KMS-11 (cell line): Measurements from ENCODE around the gene KIF18B.

Experiments
- H2AFZ ChIP-seq: fragments of 200-600 bp; sonication (generic); 2 replicates; pipeline ENCODE4 v1.6.1; 2016; ENCODE audit warnings: antibody characterized with exemption, mixed run types, low read depth
- H3K27ac ChIP-seq: fragments of 200-600 bp; sonication (generic); 2 replicates; pipeline ENCODE4 v1.6.1; 2016; ENCODE audit warnings: mild to moderate bottlenecking, mixed run types
- H3K27me3 ChIP-seq: fragments of 200-600 bp; sonication (generic); 2 replicates; pipeline ENCODE4 v1.6.1; 2017; ENCODE audit warnings: mild to moderate bottlenecking, low read depth, mixed run types, moderate library complexity; ENCODE audit not compliant: insufficient read depth
- H3K36me3 ChIP-seq: fragments of 200-600 bp; sonication (generic); 2 replicates; pipeline ENCODE4 v1.6.1; 2017; ENCODE audit warnings: mild to moderate bottlenecking, mixed run types; ENCODE audit not compliant: insufficient read depth
- H3K4me1 ChIP-seq: fragments of 200-600 bp; sonication (generic); 2 replicates; pipeline ENCODE4 v1.6.1; 2016; ENCODE audit warnings: mild to moderate bottlenecking, low read depth, mixed run types; ENCODE audit not compliant: poor library complexity, severe bottlenecking
- H3K4me2 ChIP-seq: fragments of 200-600 bp; sonication (generic); 2 replicates; pipeline ENCODE4 v1.7.0; 2016; ENCODE audit warnings: mild to moderate bottlenecking, mixed run types
- H3K4me3 ChIP-seq: fragments of 200-600 bp; sonication (generic); IDR thresholded peaks from 2 replicates; pipeline ENCODE4 v1.6.1; 2017; ENCODE audit warnings: low read depth, low read length, mixed read lengths; ENCODE audit not compliant: insufficient read depth
- H3K79me2 ChIP-seq: fragments of 200-600 bp; sonication (generic); 2 replicates; pipeline ENCODE4 v1.6.1; 2016; ENCODE audit warnings: low read depth, mixed run types; ENCODE audit not compliant: insufficient read depth
- H3K9ac ChIP-seq: fragments of 200-600 bp; sonication (generic); 2 replicates; pipeline ENCODE4 v1.6.1; 2016; ENCODE audit warnings: mild to moderate bottlenecking, mixed run types
- H4K20me1 ChIP-seq: fragments of 200-600 bp; sonication (generic); 2 replicates; pipeline ENCODE4 v1.6.1; 2016; ENCODE audit warnings: mild to moderate bottlenecking, mixed run types; ENCODE audit not compliant: insufficient read depth
- TF ChIP-seq, protein P1 (sequence below): fragments of 200-600 bp; sonication (generic); conservative IDR thresholded peaks from 2 replicates; pipeline ENCODE4 v1.6.1; 2017; ENCODE audit warnings: low read depth, mild to moderate bottlenecking, antibody characterized with exemption, low read length, moderate library complexity, mixed read lengths

Gene KIF18B

DNA sequence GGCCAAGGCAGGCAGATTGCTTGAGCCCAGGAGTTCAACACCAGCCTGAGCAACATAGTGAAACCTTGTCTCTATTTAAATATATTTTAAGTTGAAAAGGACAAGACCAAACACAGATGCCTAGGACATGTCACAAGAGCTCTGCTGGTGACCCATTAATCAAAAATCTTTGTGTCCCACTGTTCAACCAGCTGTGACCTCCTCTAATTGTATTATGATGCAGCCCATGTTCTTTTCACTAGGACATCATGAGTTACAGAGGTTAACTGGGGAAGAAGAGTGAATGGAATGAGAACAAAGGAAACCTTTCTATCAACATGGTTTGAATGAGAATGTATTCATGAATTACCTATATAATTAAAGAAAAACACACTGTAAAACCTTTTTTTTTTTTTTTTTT is 55.3 kb downstream of the KIF18B start:
- Histone ChIP-seq H3K4me2 (no peak overlapping the region), H3K4me3 (no peak overlapping the region), H3K9ac (no peak overlapping the region), H3K27ac (no peak overlapping the region), H2AFZ (no peak overlapping the region), H3K79me2 (peaks cover 77% of the 10 kb centered on the region), H3K27me3 (no peaks in the 10 kb centered on the region), H3K36me3 (peaks cover 6% of the 10 kb centered on the region; the same call in 1 of the 2 replicates), H4K20me1 (peaks cover 3% of the 10 kb centered on the region; the same call in 1 of the 2 replicates), H3K4me1 (peaks cover 2% of the 10 kb centered on the region)
- TF ChIP-seq, protein P1, sequence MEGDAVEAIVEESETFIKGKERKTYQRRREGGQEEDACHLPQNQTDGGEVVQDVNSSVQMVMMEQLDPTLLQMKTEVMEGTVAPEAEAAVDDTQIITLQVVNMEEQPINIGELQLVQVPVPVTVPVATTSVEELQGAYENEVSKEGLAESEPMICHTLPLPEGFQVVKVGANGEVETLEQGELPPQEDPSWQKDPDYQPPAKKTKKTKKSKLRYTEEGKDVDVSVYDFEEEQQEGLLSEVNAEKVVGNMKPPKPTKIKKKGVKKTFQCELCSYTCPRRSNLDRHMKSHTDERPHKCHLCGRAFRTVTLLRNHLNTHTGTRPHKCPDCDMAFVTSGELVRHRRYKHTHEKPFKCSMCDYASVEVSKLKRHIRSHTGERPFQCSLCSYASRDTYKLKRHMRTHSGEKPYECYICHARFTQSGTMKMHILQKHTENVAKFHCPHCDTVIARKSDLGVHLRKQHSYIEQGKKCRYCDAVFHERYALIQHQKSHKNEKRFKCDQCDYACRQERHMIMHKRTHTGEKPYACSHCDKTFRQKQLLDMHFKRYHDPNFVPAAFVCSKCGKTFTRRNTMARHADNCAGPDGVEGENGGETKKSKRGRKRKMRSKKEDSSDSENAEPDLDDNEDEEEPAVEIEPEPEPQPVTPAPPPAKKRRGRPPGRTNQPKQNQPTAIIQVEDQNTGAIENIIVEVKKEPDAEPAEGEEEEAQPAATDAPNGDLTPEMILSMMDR: no peak

- Histone ChIP-seq H3K4me3 (no peak overlapping the region), H3K9ac (no peak overlapping the region), H3K4me1 (no peaks in the 10 kb centered on the region), H3K36me3 (peaks cover 5% of the 10 kb centered on the region; the same call in 1 of the 2 replicates), H2AFZ (no peak overlapping the region), H3K79me2 (peaks cover 61% of the 10 kb centered on the region), H3K27ac (no peak overlapping the region), H3K27me3 (no peaks in the 10 kb centered on the region), H4K20me1 (no peaks in the 10 kb centered on the region; the same call in 1 of the 2 replicates), H3K4me2 (no peak overlapping the region)
- TF ChIP-seq, protein P1: no peak
Observed at GRCh38 chr17:44889003-44889402, 58.6 kb downstream of the KIF18B start.

- Histone ChIP-seq H3K4me3 (no peak overlapping the region), H3K27me3 (no peaks in the 10 kb centered on the region), H3K4me1 (no peaks in the 10 kb centered on the region), H3K36me3 (peaks cover 2% of the 10 kb centered on the region; the same call in 1 of the 2 replicates), H3K79me2 (peaks cover 58% of the 10 kb centered on the region), H3K4me2 (no peak overlapping the region), H3K27ac (no peak overlapping the region), H3K9ac (no peak overlapping the region), H4K20me1 (no peaks in the 10 kb centered on the region; the same call in 1 of the 2 replicates), H2AFZ (no peak overlapping the region)
- TF ChIP-seq, protein P1: no peak
Observed at GRCh38 chr17:44887971-44888954, 59.3 kb downstream of the KIF18B start.

DNA sequence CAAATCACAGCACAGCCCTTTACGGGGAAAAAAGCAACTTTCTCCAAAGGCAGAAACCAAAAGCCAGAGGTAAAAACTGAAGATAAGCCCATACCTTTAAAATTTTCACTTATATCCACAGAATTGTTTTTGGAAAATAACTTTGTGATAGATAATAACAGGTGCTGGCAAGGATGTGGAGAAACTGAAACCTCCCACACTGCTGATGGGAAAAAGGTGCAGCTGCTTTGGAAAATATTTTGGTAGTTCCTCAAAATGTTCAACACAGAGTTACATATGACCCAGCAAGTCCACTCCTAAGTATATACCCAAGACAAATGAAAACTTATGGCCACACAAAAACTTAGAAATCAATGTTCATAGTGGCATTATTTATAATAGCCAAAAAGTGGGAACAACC is 60.6 kb downstream of the KIF18B start:
- H3K79me2 ChIP-seq: peaks cover 49% of the 10 kb centered on the region
- TF ChIP-seq, protein P1: no peak
- no peak overlapping the region for H2AFZ ChIP-seq
- H3K4me2 ChIP-seq: no peak overlapping the region
- H4K20me1 ChIP-seq: no peaks in the 10 kb centered on the region; the same call in 1 of the 2 replicates
- no peaks in the 10 kb centered on the region for H3K36me3 ChIP-seq
- no peak overlapping the region for H3K4me3 ChIP-seq
- H3K9ac ChIP-seq: no peak overlapping the region
- H3K27me3 ChIP-seq: no peaks in the 10 kb centered on the region
- H3K27ac ChIP-seq: no peak overlapping the region
- H3K4me1 ChIP-seq: no peaks in the 10 kb centered on the region
